GM21528 (cell line): Measurements from ENCODE around the gene SYT13.
A peak's percentile ranks its signal among the peaks of the same experiment; 100 is the strongest.
"Not testable (repeated sequence)": the region's sequence is repeated elsewhere in the genome, so short reads cannot be mapped to it uniquely, and the experiment has no call there.

Experiments
- ATAC-seq: cut with Tn5 transposase; IDR thresholded peaks from one replicate; pipeline ENCODE4 v1.9.1; 2021; ENCODE audit warnings: mild to moderate bottlenecking, moderate library complexity; ENCODE audit not compliant: unreplicated experiment, low FRiP score

Gene SYT13

GRCh38 chr11:45250035-45250718 is 36.0 kb downstream of the SYT13 start:
- no peak for ATAC-seq

GRCh38 chr11:45249372-45249771 is 36.8 kb downstream of the SYT13 start:
- ATAC-seq: not testable (repeated sequence)

- ATAC-seq: no peak
Measured at GRCh38 chr11:45248501-45249011, 37.6 kb downstream of the SYT13 start.

DNA sequence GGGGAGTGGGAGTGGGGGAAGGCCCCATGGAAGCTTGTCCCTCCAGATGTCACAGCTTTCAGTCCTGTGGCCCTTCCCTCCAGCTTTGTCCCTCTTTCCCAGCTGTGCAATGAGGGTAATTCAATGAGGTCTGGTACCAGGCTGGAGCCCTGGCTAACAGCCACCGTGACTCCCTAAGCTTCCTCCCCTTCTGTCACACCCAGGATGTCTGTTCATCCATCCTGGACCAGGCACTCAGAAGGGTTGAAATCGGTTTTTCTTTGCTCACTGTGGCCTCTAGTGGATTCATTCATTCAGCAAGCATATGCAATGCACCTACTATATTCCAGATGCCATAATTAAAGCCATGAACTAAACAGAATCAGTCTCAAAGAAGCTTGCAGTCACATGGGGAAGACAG is 38.7 kb downstream of the SYT13 start:
- no peak for ATAC-seq

GRCh38 chr11:45246241-45246640 is 39.9 kb downstream of the SYT13 start:
- ATAC-seq: no peak

DNA sequence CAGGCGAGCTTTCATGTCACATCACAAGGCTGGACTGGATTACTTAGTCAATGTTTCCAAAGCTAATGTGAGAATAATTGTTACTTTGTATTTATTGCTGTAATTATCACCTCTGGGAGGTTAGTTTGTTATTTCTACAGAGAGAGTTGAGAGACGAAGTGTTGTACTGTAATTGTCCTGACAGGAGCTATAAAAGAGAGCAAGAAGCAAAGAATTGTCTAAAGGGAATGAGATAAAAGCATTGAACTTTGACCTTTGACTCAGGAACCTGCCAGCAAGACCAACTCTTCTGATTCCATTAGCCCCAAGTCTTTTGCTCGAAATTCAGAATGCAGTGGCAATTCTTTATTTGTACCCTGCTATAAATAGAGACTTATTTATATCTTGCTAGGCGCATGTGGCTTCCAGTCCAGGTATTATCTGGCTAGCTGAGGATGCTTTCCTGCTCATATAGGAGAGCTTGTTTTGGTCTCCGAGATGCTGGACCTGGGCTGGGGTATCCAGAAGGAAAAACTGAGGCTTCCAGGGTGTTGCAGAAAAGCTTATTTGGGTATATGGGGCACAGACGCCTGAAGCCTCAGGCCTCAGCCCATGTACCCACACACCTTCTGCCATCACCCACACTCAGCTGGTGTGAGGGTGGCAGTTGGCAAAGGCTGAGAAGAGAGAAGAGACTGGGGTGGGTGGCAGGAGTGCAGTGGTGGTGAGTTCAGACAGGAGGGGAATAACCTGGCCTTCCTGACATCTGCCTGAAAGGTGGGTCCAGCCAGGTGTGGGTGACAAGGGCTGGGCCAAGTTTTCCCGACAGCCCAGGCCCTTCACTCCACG is 40.7 kb downstream of the SYT13 start:
- no peak for ATAC-seq

DNA sequence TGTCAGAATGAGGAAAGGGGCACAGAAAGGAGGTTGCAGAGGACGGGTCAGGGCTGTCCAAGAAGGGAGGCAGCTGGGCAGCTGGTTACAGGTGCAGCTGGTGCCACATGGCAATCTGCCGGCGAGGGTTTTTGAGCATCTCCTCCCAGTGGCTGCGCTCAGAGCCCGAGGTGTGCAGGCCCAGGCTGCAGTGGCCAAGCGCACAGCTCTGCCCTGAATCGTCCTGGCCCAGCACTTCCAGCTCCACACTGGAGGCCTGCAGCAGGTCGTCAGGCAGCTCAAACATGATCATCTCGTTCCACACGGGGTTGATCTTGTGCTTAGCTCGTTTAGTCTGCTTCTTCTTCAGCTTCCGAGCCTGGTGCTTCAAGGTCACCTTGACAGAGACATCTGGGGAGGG is 42.2 kb downstream of the SYT13 start:
- no peak for ATAC-seq

GRCh38 chr11:45239733-45240132 is 46.4 kb downstream of the SYT13 start:
- no peak for ATAC-seq

DNA sequence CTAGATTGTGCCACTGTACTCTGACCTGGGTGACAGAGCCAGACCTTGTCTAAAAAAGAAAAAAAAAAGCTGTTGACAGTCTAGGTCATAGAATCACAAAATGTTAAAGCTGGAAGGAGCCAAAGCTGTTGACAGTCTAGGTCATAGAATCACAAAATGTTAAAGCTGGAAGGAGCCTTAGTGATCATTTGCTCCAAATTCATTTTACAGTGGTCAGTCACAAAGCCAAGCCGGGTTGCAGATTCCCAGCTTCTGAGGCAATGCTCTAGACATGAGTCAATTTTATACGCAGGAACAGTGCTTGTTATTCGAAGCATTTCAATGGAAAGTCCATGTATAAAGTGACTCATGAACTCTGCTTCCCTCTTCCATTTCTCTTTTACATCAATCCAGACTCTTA is 47.4 kb downstream of the SYT13 start:
- ATAC-seq: no peak

- no peak for ATAC-seq
Measured at GRCh38 chr11:45237711-45238315, 48.3 kb downstream of the SYT13 start.

- ATAC-seq: no peak
Measured at GRCh38 chr11:45234306-45235006, 51.7 kb downstream of the SYT13 start.

DNA sequence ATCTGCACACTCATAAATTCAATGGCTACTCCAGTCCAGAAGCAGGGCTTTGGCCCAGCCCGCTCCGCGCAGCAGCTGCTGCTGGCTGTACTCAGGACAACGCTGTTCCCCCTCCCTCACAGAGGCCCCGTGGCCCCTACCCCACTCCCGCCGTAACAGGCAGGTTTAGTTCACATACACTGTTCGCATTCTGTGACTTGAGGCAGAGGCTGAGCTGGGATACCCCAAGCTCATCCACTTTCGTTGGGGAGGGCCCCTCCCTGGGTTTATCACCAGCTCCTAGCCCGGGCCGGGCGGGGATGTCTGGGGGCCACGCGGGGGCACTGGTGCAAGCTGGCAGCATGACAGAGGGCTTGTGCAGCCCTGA is 52.4 kb downstream of the SYT13 start:
- no peak for ATAC-seq

GRCh38 chr11:45233121-45233803 is 52.9 kb downstream of the SYT13 start:
- peak; percentile 70 for ATAC-seq

DNA sequence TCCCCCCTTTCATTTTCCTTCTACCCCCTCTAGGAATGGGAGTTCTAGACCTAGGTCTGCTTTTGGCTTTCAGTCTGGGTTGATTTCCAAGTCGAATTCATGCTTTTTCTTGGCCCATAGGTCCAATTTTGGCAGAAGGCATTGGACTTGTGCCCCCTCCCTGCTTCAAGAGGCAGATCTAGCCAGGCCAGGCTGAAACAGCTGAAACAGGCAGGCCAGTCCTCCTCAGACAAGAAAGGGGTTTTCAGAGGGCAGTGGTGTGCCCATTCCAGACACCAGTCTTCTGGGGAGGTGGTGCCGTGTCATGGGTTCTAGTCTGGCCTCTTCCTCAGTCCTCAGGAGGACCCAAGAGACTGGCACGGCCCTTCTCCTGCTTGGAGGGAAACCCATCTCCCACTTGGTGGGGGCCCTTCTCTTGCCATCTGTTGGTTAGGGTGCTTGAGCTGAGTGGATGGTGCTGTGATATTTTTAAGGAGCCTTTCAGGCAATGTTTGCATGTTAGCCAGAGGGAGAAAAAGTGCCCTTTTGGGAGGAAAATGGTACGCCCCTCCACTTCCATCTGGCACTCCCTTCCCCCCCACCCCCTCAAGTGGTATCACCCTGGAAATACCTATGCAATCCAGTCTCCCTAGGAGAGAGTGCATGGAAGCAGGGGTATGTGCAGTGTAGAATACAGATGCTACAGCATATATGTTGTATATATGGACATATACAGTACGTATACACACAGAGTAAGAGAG is 53.6 kb downstream of the SYT13 start:
- no peak for ATAC-seq

DNA sequence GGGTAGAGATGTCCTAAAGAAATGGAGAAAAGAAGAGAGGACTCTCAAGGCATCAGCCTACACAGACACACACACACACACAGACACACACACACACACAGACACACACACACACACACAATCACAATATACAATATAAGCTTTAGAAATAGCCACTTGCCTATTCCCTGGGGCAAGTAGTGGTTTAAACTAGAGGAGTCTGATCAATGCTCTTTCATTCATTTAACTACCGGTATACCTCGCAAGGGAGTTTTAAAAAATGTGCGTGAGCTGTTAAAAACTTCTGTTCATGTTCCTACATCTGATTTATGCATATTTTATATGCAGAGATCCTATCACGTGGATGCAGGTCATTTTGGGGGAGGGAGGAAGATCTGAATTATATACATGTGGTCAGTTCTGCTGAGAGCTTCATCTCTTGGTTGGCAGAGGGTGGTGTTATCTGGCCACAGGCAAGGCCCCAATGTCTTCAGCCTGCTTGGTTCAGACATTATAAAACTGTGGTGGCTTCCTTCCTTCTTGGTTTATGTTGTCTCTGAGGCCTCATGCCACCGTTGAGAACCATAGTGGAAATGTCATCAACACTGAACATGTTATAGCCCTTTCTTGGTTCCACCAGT is 56.6 kb downstream of the SYT13 start:
- ATAC-seq: no peak

GRCh38 chr11:45227836-45228235 is 58.3 kb downstream of the SYT13 start:
- ATAC-seq: no peak

GRCh38 chr11:45226901-45227300 is 59.2 kb downstream of the SYT13 start:
- ATAC-seq: no peak

GRCh38 chr11:45225961-45226871 is 59.9 kb downstream of the SYT13 start:
- no peak for ATAC-seq
